GM10266 (cell line): ENCODE results near the gene MAEA.

Experiments used
- DNase-seq: peaks from one replicate; pipeline ENCODE4 v3.0.0; 2012; ENCODE audit errors: extremely low spot score
- CTCF ChIP-seq: IDR thresholded peaks from 2 replicates; pipeline ENCODE4 v1.5.1; 2012; ENCODE audit warnings: mild to moderate bottlenecking, low read depth; ENCODE audit not compliant: control insufficient read depth, insufficient read depth; ENCODE audit errors: missing control alignments

MAEA gene

GRCh38 chr4:1354983-1355275, 65.2 kb downstream of the MAEA start:
- TF ChIP-seq CTCF = no peak
- no peak for DNase-seq

- TF ChIP-seq CTCF = no peak
- DNase-seq = no peak
Observed at GRCh38 chr4:1355378-1355777, 65.7 kb downstream of the MAEA start.

GRCh38 chr4:1356181-1356998, 66.7 kb downstream of the MAEA start:
- peak; percentile 79 for DNase-seq
- TF ChIP-seq CTCF = peak; percentile 75

DNA sequence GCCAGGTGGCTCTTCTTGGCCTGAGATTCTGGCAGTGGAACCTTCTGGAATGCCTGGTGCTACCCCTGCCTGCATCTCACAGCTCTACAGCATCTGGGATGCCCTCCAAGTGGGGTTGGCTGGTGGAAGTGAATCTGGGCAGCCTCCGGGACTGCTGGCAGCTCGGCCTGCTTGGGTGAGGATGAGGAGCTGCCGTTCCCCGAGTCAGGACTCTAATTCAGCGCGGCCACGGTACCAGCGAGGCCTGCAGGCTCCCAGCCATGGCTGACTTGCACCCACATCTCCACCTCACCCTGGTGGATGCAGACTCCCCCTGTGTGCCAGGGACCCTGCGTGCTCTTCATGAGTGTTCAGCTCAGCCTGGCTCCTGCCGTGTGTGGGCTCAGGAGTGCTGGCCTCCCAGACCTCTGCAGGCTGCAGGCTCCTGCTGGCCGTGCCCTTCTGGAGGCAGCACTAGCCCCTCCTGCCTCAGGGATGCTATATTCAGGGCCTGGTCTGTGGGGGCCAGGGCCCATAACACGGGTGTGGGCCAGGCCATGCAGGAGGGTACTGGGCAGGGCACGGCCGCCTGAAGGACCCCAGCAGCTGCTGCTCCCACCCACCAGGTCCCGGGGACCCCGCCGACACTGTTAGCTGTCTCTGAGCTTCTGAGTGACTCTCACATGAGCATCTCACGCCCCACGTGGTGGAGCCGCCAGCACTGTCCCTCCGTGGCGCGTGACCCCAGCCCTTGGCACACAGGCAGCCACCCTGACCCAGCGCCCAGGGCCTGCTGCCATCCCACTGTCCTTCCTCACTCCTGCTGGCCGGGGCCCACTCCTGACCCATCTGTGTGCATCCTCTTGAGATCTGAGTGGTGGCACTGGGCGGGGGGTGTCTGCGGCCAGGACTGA, 67.9 kb downstream of the MAEA start:
- no peak for TF ChIP-seq CTCF

GRCh38 chr4:1358421-1359143, 68.9 kb downstream of the MAEA start:
- no peak for TF ChIP-seq CTCF
- no peak for DNase-seq

More for the DNA sequence above, 67.9 kb downstream of the MAEA start:
- DNase-seq = no peak

- no peak for DNase-seq
- no peak for TF ChIP-seq CTCF
Observed at GRCh38 chr4:1359144-1359501, 69.4 kb downstream of the MAEA start.
